NCI-H1105 (cell line): ENCODE measurements around the gene CHD9.

ENCODE experiments used
- DNase-seq: peaks from one replicate; lab custom pipeline; 2025; lab: John Stamatoyannopoulos, UW

The CHD9 gene

DNA sequence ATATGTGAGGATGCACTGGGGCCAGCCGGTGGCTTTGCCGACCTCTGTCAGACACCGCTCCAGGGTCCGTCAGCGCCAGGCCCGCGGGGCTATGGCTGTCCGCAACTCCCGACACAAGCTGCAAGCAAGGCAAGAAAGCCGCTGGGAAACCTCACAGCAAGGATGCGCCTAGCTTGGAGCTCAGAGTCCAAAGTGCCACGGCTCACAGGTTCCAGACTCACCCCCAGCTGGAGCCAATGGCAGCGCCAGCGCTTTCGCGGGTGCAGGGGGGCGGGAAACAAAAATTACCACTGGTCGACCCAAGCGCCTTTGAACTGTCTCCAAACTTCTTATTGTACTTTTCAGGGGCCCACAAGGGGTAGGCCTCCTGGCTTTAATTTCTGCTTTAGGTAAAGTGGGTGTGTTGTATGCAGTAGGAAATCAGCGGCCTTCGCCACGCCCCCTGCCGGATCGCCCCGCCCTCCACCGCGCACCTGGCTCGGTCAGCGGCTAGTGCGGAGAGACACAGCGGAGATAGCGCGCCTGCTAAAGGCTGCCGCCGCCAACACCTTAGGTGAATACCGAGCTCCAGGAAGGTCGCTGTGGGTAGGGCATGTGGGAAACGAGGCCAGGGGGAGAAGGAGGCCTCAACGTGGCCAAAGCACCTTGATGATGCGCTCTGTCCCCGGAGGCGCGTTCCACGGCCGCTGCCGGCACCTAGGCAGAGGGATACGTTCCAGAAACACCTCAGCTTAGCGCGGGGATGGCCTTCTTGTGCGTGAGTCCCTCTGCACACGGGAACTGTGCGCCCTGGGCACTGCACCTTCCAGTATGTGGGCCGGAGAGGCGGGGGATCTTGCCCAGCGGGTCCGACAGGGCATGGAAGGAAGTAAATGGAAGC lies 318.4 kb downstream of the CHD9 start:
- DNase-seq: no peak

- DNase-seq: no peak
These were observed 320.0 kb downstream of the CHD9 start for GRCh38 chr16:53374800-53375199.

- DNase-seq: no peak
These were observed 323.3 kb downstream of the CHD9 start for GRCh38 chr16:53378138-53378537.
